Stimulated activated CD4-positive, alpha-beta T cell treated with anti-CD3 and anti-CD28 coated beads, Interleukin-15, amount 100 ng/mL, for 48 hours (primary cell): Measurements from ENCODE around the gene KLHDC4.
"Not testable (repeated sequence)": the region's sequence is repeated elsewhere in the genome, so short reads cannot be mapped to it uniquely, and the experiment has no call there.

Experiments
- DNase-seq, 2 donors: peaks; one replicate each; pipeline ENCODE4 v3.0.0-alpha.2; 2020; ENCODE audit warnings: low read depth in 2 of 2

The KLHDC4 gene

GRCh38 chr16:87788730-87789436 lies 23.1 kb upstream of the KLHDC4 start:
- not testable (repeated sequence) for DNase-seq

- DNase-seq = not testable (repeated sequence)
Observed at GRCh38 chr16:87787451-87788091, 21.8 kb upstream of the KLHDC4 start.

- DNase-seq = no peak
Observed at GRCh38 chr16:87784812-87785211, 19.0 kb upstream of the KLHDC4 start.

- no peak for DNase-seq
Observed at GRCh38 chr16:87782033-87782432, 16.2 kb upstream of the KLHDC4 start.

GRCh38 chr16:87780385-87780989 lies 14.7 kb upstream of the KLHDC4 start:
- peak in 1 of 2 donors; percentile 56 for DNase-seq

- DNase-seq = peak; percentile 93 to 94
Observed at GRCh38 chr16:87778830-87779579, 13.2 kb upstream of the KLHDC4 start.

GRCh38 chr16:87778476-87778829 lies 12.7 kb upstream of the KLHDC4 start:
- DNase-seq = no peak

- DNase-seq = not testable (repeated sequence)
Observed at GRCh38 chr16:87773836-87774235, 8.1 kb upstream of the KLHDC4 start.

- DNase-seq = not testable (repeated sequence)
Observed at GRCh38 chr16:87767456-87767855, 1.7 kb upstream of the KLHDC4 start.

GRCh38 chr16:87766485-87766797 lies 655 bp upstream of the KLHDC4 start:
- no peak for DNase-seq

- DNase-seq = no peak
Observed at GRCh38 chr16:87765473-87765775, 362 bp downstream of the KLHDC4 start.

- no peak for DNase-seq
Observed at GRCh38 chr16:87764600-87765472, 950 bp downstream of the KLHDC4 start.

- DNase-seq = no peak
Observed at GRCh38 chr16:87762620-87763019, 3.2 kb downstream of the KLHDC4 start.

GRCh38 chr16:87762071-87762571 lies 3.7 kb downstream of the KLHDC4 start:
- DNase-seq = no peak

- no peak for DNase-seq
Observed at GRCh38 chr16:87761060-87761459, 4.7 kb downstream of the KLHDC4 start.

GRCh38 chr16:87757841-87758426 lies 7.9 kb downstream of the KLHDC4 start:
- DNase-seq = no peak

- DNase-seq = no peak
Observed at GRCh38 chr16:87754535-87754934, 11.3 kb downstream of the KLHDC4 start.

GRCh38 chr16:87747626-87748414 lies 18.0 kb downstream of the KLHDC4 start:
- no peak for DNase-seq

GRCh38 chr16:87746178-87746577 lies 19.6 kb downstream of the KLHDC4 start:
- no peak for DNase-seq

GRCh38 chr16:87744750-87745514 lies 20.9 kb downstream of the KLHDC4 start:
- DNase-seq = no peak
